ENCODE measurements around the gene ZNF407.

The ZNF407 gene

GRCh38 chr18:74610051-74610615 lies 12.5 kb downstream of the ZNF407 start:
- ChIA-PET POLR2A (ENCODE audit: low non-redundant PET) (no interaction called here), CTCF (no interaction called here)
- H3K27ac ChIP-seq = no peak overlapping the region
- no peak for TF ChIP-seq CTCF (conservative IDR thresholded peaks at IDR 0.05; ENCODE audit: low read depth)
- DNase-seq (ENCODE audit: low spot score) = no peak

GRCh38 chr18:74610860-74611259 lies 13.2 kb downstream of the ZNF407 start:
- CTCF ChIA-PET = no interaction called here

GRCh38 chr18:74611765-74612164 lies 14.1 kb downstream of the ZNF407 start:
- CTCF ChIA-PET = no interaction called here
- no peak overlapping the region for H3K27ac ChIP-seq
- no peak for TF ChIP-seq CTCF (conservative IDR thresholded peaks at IDR 0.05; ENCODE audit: low read depth)
- POLR2A ChIA-PET (ENCODE audit: low non-redundant PET) = no interaction called here
- DNase-seq (ENCODE audit: low spot score) = no peak

More at GRCh38 chr18:74610860-74611259, 13.2 kb downstream of the ZNF407 start:
- POLR2A ChIA-PET (ENCODE audit: low non-redundant PET) = no interaction called here
- H3K27ac ChIP-seq = no peak overlapping the region
- no peak for TF ChIP-seq CTCF (conservative IDR thresholded peaks at IDR 0.05; ENCODE audit: low read depth)
- DNase-seq (ENCODE audit: low spot score) = no peak

- POLR2A ChIA-PET (ENCODE audit: low non-redundant PET) = no interaction called here
- no peak for TF ChIP-seq CTCF (conservative IDR thresholded peaks at IDR 0.05; ENCODE audit: low read depth)
- CTCF ChIA-PET = interaction anchor here (0.7 kb wide), 1 partner anchor 1746 kb away, joined by 3 read pairs; no protein-coding TSS in a partner anchor
- no peak for DNase-seq (ENCODE audit: low spot score)
- H3K27ac ChIP-seq = no peak overlapping the region
Measured at GRCh38 chr18:74613381-74613780, 15.7 kb downstream of the ZNF407 start.

- no peak for DNase-seq (ENCODE audit: low spot score)
- POLR2A ChIA-PET (ENCODE audit: low non-redundant PET) = no interaction called here
- TF ChIP-seq CTCF (conservative IDR thresholded peaks at IDR 0.05; ENCODE audit: low read depth) = no peak
- H3K27ac ChIP-seq = no peak overlapping the region
- CTCF ChIA-PET = no interaction called here
Measured at GRCh38 chr18:74616494-74616893, 18.8 kb downstream of the ZNF407 start.

- ChIA-PET CTCF (no interaction called here), POLR2A (ENCODE audit: low non-redundant PET) (no interaction called here)
- DNase-seq (ENCODE audit: low spot score) = no peak
- no peak for TF ChIP-seq CTCF (conservative IDR thresholded peaks at IDR 0.05; ENCODE audit: low read depth)
- H3K27ac ChIP-seq = no peak overlapping the region
Measured at GRCh38 chr18:74617486-74617885, 19.8 kb downstream of the ZNF407 start.

GRCh38 chr18:74622072-74622471 lies 24.4 kb downstream of the ZNF407 start:
- no peak for TF ChIP-seq CTCF (conservative IDR thresholded peaks at IDR 0.05; ENCODE audit: low read depth)
- no peak overlapping the region for H3K27ac ChIP-seq
- no peak for DNase-seq (ENCODE audit: low spot score)
- ChIA-PET POLR2A (ENCODE audit: low non-redundant PET) (no interaction called here), CTCF (no interaction called here)
